GM19467 (cell line): ENCODE measurements around the gene PSD4.
A peak's percentile ranks its signal among the peaks of the same experiment; 100 is the strongest.

Experiments used
- ATAC-seq: cut with Tn5 transposase; IDR thresholded peaks from one replicate; pipeline ENCODE4 v1.9.1; 2021; ENCODE audit warnings: mild to moderate bottlenecking, moderate library complexity; ENCODE audit not compliant: unreplicated experiment

Gene PSD4

DNA sequence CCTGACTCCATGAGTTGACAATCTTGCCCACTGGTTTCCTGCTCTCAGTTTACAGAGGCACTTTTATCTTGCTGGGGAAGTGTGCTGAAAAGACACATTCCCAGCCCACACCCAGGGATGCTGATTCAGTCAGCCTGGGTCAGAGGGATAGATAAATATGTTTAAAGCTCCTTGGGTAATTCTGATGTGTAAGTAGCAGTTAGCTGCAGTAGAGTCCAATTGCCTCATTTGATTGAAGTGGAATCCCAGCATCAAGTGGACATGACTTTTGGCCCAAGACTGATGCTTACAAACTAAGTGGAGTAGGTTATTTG lies 29.4 kb downstream of the PSD4 start:
- no peak for ATAC-seq

DNA sequence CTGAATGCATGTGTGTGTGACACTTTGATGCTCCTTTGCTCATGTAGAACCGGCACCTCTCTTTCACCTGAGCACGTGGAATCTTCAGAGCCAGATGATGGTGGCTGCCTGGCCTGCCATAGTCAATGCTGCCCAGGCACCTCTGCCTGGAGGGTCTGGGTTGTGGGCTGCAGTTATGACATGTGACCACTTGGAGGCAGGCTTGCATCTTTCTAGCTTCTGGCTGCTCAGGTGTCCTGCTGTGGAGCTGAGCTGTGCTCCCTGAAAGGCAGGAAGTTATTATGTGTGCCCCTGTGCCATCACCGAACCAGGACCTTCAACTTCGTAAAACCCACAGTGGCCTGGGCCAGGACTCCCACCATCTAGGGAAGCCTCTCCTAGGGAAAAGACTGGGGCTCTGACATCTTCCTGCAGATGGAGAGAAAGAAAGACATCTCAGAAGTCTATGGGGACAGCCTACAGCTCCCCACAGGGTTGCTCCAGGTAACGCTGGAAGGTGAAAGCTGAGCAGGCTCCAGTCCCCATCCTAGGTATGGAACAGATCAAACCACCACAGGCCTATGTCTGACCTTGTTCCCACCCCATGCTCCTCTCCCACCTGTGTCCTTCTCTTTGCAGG lies 30.2 kb downstream of the PSD4 start:
- peak; percentile 61 for ATAC-seq

DNA sequence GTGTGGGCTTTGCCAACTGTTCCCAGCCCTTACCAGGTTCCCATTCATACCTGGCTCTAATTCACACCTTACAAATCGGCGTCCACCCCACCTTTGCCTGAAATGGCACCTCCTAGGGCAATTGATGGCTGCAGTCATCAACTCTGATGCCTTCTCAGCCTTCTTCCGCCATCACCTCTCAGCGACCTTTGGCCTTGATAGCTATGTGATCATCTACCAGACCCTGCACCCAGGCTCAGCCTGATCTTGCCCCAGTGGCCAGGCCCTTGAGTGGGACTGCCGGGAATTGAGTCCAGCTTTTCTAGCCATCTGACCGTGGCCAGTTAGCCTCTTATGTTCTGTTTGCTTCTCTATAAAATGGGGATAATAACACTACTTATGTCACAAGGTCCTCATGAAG lies 32.5 kb downstream of the PSD4 start:
- no peak for ATAC-seq

DNA sequence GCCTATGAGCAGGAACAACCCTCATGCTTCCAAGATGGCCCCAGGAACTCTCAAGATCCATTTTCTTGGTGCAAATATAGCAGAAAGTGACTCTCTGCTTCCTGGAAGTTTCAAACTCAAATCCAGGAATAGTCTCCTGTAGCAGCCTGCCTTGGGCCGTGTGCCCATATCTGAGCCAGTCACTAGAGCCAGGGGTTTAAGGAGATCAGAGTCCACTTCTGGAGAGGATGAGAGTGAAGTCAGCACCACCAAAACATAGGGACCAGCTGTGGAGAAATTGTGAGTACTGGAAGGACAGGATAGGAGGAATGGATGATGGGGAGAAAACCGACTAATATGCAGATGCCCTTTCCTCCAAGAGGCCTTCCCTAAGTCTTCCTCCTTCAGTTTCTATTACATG lies 33.2 kb downstream of the PSD4 start:
- ATAC-seq = no peak

DNA sequence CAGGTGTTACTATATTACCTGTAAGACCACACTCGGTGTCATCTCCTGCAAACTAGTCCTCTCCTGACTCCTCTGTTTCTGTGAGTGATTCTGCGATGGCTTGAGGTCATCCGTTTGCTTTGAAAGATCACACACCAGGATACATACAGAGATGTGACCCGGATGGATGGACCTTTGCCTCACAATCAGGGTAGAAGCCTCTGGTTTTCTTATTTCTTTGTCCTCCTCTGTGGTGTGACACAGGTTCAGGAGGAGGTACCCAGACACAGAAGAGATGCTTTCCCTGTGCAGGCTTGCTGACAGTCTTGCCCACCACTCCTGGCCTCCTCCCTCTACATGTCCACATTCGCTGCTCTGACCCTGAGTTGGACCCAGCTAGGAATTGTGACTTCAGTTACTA lies 34.6 kb downstream of the PSD4 start:
- no peak for ATAC-seq

- ATAC-seq = no peak
These were observed 35.4 kb downstream of the PSD4 start for GRCh38 chr2:113209011-113209645.

DNA sequence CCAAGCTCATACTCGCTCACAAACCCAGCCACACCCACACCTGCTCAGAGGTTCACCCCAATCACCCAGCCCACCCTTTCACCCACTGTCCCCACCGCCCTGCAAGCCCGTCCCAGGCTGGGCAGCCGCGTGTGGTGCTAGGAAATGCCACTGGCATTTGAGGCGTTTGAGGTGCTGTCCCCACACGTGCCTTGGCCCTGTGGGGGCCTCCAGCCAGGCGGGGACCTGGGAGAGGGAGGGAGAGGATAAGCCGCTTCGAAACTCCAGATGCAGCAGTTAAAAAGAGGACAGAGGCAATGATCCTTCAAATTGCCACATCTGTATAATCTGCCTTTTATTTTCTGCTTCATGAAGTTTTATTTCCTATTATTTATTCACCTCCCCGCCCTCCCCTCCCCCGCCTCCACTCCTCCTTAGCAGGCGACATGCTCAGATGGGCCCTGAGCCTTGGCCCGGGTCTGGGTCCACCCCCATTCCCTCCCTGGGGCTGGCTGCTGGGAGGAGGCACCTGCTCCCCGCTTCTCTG lies 35.9 kb downstream of the PSD4 start:
- no peak for ATAC-seq

GRCh38 chr2:113211226-113212105 lies 37.7 kb downstream of the PSD4 start:
- ATAC-seq = no peak

GRCh38 chr2:113212245-113213060 lies 38.7 kb downstream of the PSD4 start:
- no peak for ATAC-seq

GRCh38 chr2:113213061-113213930 lies 39.5 kb downstream of the PSD4 start:
- no peak for ATAC-seq

DNA sequence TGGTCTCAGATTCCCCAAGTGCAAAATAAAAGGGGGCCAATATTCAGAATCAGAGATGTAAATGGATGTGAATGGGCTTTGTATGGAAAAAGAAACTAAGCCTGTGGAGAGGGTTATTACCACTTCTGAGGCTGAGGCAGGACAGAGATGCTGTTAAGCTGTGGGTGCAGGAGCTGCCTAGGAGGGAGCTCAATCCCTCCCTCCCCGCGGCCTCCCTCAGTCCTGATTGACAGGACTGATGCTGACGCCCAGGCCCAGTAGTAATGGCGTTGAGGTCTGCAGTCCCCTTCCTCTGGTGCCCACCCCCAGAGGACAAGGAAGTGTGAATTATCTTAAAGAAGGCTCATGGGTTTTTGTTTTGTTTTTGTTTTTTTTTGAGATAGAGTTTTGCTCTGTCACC lies 40.4 kb downstream of the PSD4 start:
- no peak for ATAC-seq

DNA sequence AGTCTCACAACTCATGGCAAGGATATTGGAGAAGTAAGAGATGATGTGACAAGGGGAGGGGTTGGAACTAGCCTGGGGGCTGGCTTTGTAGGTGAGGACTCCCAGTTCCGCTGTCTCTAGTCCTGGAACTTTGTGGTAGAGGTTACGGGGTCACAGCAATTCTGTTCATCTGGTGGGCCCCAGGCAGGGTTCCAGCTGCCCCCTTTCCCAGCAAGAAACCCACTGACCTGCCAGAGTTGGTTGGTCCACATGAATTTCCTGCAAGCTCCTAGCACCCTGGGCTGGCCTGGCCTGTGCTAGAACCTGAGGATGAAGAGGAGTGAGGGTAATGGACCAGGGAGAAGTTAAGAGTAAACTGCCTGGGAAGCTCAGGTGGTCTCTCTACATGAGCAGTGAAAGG lies 41.3 kb downstream of the PSD4 start:
- ATAC-seq = no peak

GRCh38 chr2:113216321-113216720 lies 42.5 kb downstream of the PSD4 start:
- ATAC-seq = no peak

GRCh38 chr2:113216891-113217454 lies 43.2 kb downstream of the PSD4 start:
- no peak for ATAC-seq

GRCh38 chr2:113217455-113218282 lies 43.9 kb downstream of the PSD4 start:
- no peak for ATAC-seq

GRCh38 chr2:113218283-113219091 lies 44.7 kb downstream of the PSD4 start:
- peak; percentile 59 for ATAC-seq

DNA sequence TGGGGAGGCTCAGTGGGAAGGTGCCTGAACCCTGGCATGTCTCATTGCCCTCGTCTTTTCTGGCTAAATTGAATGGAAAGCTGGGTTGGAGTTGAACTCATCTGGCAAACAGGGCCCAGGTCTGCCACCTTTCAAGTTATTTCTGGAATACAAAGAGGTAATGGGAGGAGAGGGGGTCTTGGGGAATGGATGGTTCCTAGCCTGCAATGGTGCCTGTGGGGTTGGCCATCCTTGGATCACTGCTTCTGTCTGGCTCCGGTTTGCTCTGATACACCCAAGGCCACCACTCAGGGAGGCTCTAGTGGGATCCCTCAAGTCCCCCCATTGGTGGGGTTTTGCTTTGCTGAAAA lies 45.3 kb downstream of the PSD4 start:
- ATAC-seq = no peak

DNA sequence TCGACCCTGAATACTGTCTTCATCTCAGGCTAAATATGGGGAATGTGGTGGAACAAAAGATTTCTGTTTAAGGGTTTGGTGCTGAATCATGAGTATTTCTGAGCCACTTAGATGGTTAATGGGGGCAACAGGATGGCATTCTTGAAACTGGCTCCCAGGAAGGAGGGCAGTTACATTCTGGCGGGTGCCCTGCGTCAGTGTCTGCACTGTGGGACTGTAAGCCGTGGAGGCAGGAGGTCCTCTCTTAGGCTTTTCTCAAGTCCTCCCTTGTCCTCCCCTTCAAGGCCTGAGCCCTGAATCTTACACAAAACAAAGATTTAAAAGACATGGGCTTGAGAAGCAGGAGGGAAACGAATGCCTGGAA lies 45.7 kb downstream of the PSD4 start:
- ATAC-seq = no peak
